Measurements from ENCODE around the gene TMEM117.
"Not testable (repeated sequence)": the region's sequence is repeated elsewhere in the genome, so short reads cannot be mapped to it uniquely, and the experiment has no call there.

The TMEM117 gene

DNA sequence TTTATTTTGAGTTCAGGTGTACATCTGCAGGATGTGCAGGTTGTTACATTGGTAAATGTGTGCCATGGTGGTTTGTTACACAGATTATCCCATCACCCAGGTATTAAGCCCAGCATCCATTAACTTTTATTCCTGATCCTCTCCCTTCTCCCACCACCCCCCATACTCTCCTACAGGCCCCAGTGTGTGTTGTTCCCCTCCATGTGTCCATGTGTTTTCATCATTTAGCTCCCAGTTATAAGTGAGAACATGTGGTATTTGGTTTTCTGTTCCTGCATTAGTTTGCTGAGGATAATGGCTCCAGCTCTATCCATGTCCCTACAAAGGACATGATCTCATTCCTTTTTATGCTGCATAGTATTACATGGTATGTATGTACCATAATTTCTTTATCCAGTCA, 33.9 kb downstream of the TMEM117 start:
- H3K27me3 ChIP-seq (ENCODE audit: insufficient read depth, low read length); H3K27ac ChIP-seq (ENCODE audit: low read length); H3K4me1 ChIP-seq (ENCODE audit: insufficient read depth, low read length); H3K36me3 ChIP-seq (ENCODE audit: insufficient read depth, low read depth, low read length); H3K9me3 ChIP-seq (ENCODE audit: insufficient read depth, low read depth, low read length); H3K9ac ChIP-seq (ENCODE audit: low read depth, low read length); H3K4me3 ChIP-seq (ENCODE audit: low read length): not testable (repeated sequence)

DNA sequence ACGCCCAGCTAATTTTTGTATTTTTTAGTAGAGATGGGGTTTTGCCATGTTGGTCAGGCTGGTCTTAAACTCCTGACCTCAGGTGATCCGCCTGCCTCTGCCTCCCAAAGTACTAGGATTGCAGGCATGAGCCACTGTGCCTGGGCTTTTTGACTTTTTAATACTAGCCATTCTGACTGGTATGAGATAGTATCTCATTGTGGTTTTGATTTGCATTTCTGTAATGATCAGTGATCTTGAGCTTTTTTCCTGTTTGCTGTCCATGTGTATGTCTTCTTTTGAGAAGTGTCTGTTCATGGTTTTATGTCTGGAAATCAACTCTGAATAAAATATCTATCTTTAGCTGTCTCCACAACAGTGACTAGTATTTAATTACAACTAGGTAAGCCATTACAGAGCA, 35.4 kb downstream of the TMEM117 start:
- not testable (repeated sequence) for H3K4me3 ChIP-seq (ENCODE audit: low read length); H3K27me3 ChIP-seq (ENCODE audit: insufficient read depth, low read length); H3K9ac ChIP-seq (ENCODE audit: low read depth, low read length)

DNA sequence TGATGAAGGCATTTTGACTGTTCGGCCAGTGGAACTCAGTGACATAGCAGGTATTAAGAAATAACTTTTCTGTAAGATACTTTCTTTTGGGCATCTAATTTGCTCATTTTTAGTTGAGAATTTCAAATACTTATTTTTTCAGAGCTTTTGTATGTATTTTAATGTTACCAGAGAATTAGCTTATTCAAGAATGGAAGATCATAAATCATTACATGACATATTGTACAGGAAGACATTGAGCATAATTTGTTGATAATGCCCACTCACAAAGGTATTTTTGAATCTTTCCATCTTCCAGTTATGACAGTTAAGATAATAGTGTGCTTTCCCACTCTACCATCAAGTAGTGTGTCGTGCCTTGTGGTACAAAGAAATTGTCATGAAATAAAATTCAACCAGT, 36.5 kb downstream of the TMEM117 start:
- no peaks in the 10 kb centered on the region for H3K27me3 ChIP-seq (ENCODE audit: insufficient read depth, low read length)
- no peaks in the 10 kb centered on the region for H3K4me1 ChIP-seq (ENCODE audit: insufficient read depth, low read length)

More for the DNA sequence above, 35.4 kb downstream of the TMEM117 start:
- H3K4me1 ChIP-seq (ENCODE audit: insufficient read depth, low read length); H3K36me3 ChIP-seq (ENCODE audit: insufficient read depth, low read depth, low read length); H3K9me3 ChIP-seq (ENCODE audit: insufficient read depth, low read depth, low read length); H3K27ac ChIP-seq (ENCODE audit: low read length): not testable (repeated sequence)

DNA sequence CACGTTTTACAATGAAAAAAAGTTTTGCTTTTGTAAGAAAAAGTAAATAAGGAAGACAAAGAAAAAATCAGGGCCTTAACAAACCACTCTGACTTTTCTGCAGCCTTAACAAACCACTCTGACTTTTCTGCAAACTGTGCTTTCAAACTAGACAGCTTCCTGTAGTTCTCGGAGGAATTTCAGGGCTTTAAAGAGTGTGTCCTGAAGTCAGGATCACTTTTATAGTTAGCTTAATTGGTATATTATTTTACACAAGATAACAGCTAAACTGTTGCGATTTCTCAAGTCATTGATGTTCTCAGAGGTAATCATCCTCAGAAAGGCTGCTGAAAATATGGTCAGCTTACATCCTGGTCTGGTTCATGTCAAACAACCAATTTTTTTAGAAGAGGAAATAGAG, 42.2 kb downstream of the TMEM117 start:
- no peaks in the 10 kb centered on the region for H3K36me3 ChIP-seq (ENCODE audit: insufficient read depth, low read depth, low read length)
- no peaks in the 10 kb centered on the region for H3K27me3 ChIP-seq (ENCODE audit: insufficient read depth, low read length)
- no peaks in the 10 kb centered on the region for H3K4me1 ChIP-seq (ENCODE audit: insufficient read depth, low read length)
- no peak overlapping the region for H3K9ac ChIP-seq (ENCODE audit: low read depth, low read length)
- no peak overlapping the region for H3K27ac ChIP-seq (ENCODE audit: low read length)
- H3K4me3 ChIP-seq (ENCODE audit: low read length) = no peak overlapping the region
- H3K9me3 ChIP-seq (ENCODE audit: insufficient read depth, low read depth, low read length) = no peaks in the 10 kb centered on the region

More for the DNA sequence above, 36.5 kb downstream of the TMEM117 start:
- no peaks in the 10 kb centered on the region for H3K36me3 ChIP-seq (ENCODE audit: insufficient read depth, low read depth, low read length)
- no peak overlapping the region for H3K9ac ChIP-seq (ENCODE audit: low read depth, low read length)
- H3K27ac ChIP-seq (ENCODE audit: low read length) = no peak overlapping the region
- no peaks in the 10 kb centered on the region for H3K9me3 ChIP-seq (ENCODE audit: insufficient read depth, low read depth, low read length)
- H3K4me3 ChIP-seq (ENCODE audit: low read length) = no peak overlapping the region

DNA sequence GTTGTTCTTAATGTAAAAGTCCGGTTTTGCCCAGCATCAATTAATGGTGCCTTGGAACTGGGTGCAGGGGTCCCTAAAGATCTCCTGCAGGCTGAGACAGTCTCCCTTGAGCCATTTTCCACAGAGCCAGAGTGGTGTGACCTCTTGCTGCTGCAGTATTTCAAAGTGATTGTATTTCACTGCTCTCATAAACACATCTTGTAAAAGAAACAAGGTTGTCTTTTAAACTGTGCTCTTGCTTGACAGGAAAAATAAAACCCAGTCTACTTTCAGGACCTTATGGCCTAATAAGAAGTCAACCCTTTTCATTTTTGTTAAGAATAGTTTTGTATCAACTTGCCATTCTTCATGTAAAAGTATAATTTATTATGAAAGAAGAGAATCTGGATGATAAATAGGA, 44.7 kb downstream of the TMEM117 start:
- Histone ChIP-seq H3K36me3 (ENCODE audit: insufficient read depth, low read depth, low read length) (no peaks in the 10 kb centered on the region), H3K4me1 (ENCODE audit: insufficient read depth, low read length) (no peaks in the 10 kb centered on the region), H3K27me3 (ENCODE audit: insufficient read depth, low read length) (no peaks in the 10 kb centered on the region), H3K27ac (ENCODE audit: low read length) (no peak overlapping the region), H3K9me3 (ENCODE audit: insufficient read depth, low read depth, low read length) (no peaks in the 10 kb centered on the region), H3K9ac (ENCODE audit: low read depth, low read length) (no peak overlapping the region), H3K4me3 (ENCODE audit: low read length) (no peak overlapping the region)

DNA sequence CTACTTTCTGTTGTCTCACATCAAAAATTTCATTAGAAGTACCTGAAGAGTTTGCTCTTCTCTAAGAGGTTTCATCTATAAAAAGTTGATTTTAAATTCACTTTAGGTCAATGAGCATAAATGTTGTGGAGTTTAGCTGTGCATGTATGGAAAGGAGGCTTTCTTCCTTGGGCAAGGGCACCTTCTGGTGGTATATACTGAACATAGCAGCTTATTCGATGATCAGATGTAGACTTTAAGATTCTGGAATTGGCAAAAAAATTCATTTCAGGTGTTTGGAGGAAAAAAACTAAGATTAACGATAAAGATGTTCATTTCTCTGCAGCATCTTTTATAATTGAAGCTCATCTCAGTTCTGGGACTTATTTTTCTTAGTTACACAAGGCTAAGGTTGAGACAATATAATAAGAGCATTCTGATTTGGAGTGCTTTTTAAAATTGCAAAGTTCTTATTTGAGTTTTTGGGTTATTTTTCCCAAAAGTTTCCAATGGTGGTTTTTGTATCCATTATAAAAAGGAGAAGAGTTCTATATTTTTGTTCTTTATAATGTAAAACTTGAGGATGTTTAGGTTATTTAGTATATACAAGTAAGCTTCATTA, 46.8 kb downstream of the TMEM117 start:
- no peaks in the 10 kb centered on the region for H3K9me3 ChIP-seq (ENCODE audit: insufficient read depth, low read depth, low read length)
- H3K27me3 ChIP-seq (ENCODE audit: insufficient read depth, low read length) = no peaks in the 10 kb centered on the region
- H3K36me3 ChIP-seq (ENCODE audit: insufficient read depth, low read depth, low read length) = no peaks in the 10 kb centered on the region
- no peak overlapping the region for H3K4me3 ChIP-seq (ENCODE audit: low read length)
- H3K27ac ChIP-seq (ENCODE audit: low read length) = no peak overlapping the region
- no peak overlapping the region for H3K9ac ChIP-seq (ENCODE audit: low read depth, low read length)
- H3K4me1 ChIP-seq (ENCODE audit: insufficient read depth, low read length) = no peaks in the 10 kb centered on the region

DNA sequence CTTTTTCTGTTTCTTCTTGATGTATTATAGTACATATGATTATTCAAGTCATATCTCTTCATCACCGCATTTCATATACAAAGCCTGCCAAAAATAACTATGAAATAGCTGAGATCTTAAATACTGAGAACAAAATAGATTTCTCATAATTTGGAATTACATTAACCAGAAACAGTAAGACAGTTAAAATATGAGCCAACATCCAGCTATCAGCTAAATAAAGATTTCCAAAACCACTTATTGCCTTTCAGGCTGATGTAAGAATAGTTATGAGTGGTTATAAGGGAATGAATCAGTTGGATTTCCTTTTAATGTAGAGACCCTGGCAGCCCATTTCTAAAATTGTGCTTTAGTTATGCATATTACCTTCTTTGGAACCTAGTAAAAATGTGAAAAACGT, 47.4 kb downstream of the TMEM117 start:
- Histone ChIP-seq H3K36me3 (ENCODE audit: insufficient read depth, low read depth, low read length) (no peaks in the 10 kb centered on the region), H3K4me3 (ENCODE audit: low read length) (no peak overlapping the region), H3K27ac (ENCODE audit: low read length) (no peak overlapping the region), H3K4me1 (ENCODE audit: insufficient read depth, low read length) (no peaks in the 10 kb centered on the region), H3K27me3 (ENCODE audit: insufficient read depth, low read length) (no peaks in the 10 kb centered on the region), H3K9me3 (ENCODE audit: insufficient read depth, low read depth, low read length) (no peaks in the 10 kb centered on the region), H3K9ac (ENCODE audit: low read depth, low read length) (no peak overlapping the region)

DNA sequence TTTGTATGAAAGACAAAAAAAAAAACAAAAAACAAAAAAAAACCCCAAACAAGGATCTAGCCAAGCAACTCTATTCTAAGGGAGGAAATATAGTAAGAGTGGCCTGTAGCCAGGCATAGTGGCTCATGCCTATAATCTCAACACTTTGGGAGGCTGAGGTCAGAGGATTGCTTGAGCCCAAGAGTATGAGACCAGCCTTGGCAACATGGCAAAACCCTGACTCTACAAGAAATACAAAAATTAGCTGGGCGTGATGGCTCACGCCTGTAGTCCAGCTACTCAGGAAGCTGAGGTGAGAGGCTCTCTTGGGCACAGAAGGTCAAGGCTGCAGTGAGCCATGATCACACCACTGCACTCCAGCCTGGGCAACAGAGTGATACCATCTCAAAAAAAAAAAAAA, 47.9 kb downstream of the TMEM117 start:
- no peaks in the 10 kb centered on the region for H3K4me1 ChIP-seq (ENCODE audit: insufficient read depth, low read length)
- H3K27ac ChIP-seq (ENCODE audit: low read length) = no peak overlapping the region
- H3K36me3 ChIP-seq (ENCODE audit: insufficient read depth, low read depth, low read length) = no peaks in the 10 kb centered on the region
- H3K9me3 ChIP-seq (ENCODE audit: insufficient read depth, low read depth, low read length) = no peaks in the 10 kb centered on the region
- H3K9ac ChIP-seq (ENCODE audit: low read depth, low read length) = no peak overlapping the region
- no peak overlapping the region for H3K4me3 ChIP-seq (ENCODE audit: low read length)
- H3K27me3 ChIP-seq (ENCODE audit: insufficient read depth, low read length) = no peaks in the 10 kb centered on the region

DNA sequence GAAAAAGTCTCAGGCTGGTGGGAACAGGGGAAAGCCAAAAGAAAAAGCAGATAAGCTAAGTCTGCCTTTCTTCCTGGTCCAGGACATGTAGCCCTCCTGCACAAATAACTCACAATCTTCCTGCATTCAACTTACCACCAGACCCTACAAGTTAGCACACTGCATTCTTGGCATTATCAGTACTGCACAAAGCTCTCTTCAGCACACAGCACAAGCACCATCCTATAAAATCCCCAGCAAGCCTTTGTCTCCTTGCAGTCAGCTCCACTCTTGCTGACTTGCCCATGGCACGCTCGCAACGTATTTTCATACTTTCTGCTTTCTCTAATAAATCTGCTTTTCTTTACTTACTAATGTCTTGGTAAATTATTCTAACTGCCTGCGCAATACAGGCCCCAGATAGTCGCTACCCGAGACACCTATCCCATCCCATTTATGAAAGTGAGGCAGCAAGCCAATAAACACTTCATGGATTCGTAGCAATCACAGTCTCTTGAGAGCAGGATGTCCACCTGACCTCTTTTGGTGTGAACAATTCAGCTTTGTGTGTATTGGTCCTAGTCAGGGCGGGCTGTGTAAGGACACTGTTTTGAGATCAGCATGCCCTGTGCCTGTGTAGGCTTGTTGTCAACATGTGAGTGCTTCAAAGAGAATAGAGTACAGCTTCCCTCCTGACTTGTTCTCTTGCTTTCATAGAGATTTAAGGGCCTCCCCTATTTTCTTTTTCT, 49.0 kb downstream of the TMEM117 start:
- H3K27ac ChIP-seq (ENCODE audit: low read length) = no peak overlapping the region
- H3K9ac ChIP-seq (ENCODE audit: low read depth, low read length) = no peak overlapping the region

DNA sequence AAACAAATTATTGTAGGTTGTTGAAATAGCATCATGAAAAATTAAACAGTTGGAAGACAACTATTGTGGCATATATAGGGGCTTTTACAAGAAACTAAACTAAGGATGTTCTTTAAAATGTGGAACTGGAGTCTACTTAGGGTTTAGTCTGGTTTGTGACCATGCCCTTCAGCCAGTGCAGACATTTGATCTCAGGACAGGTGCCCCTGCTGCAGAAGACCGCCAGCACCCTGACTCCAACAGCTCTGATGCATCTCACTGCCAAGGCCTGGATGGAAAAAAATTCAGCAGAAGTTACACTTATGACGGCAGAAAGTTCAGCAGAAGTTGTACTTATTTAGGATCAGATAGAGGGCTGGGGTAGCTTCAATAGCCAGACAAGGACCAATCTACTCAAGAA, 51.5 kb downstream of the TMEM117 start:
- Histone ChIP-seq H3K27me3 (ENCODE audit: insufficient read depth, low read length) (no peaks in the 10 kb centered on the region), H3K36me3 (ENCODE audit: insufficient read depth, low read depth, low read length) (no peaks in the 10 kb centered on the region), H3K4me1 (ENCODE audit: insufficient read depth, low read length) (no peaks in the 10 kb centered on the region), H3K4me3 (ENCODE audit: low read length) (no peak overlapping the region), H3K9ac (ENCODE audit: low read depth, low read length) (no peak overlapping the region), H3K27ac (ENCODE audit: low read length) (no peak overlapping the region), H3K9me3 (ENCODE audit: insufficient read depth, low read depth, low read length) (peaks cover 3% of the 10 kb centered on the region; the same call in 1 of the 2 replicates)

More for the DNA sequence above, 49.0 kb downstream of the TMEM117 start:
- H3K36me3 ChIP-seq (ENCODE audit: insufficient read depth, low read depth, low read length) = no peaks in the 10 kb centered on the region
- H3K4me3 ChIP-seq (ENCODE audit: low read length) = no peak overlapping the region
- no peaks in the 10 kb centered on the region for H3K9me3 ChIP-seq (ENCODE audit: insufficient read depth, low read depth, low read length)
- no peaks in the 10 kb centered on the region for H3K27me3 ChIP-seq (ENCODE audit: insufficient read depth, low read length)
- H3K4me1 ChIP-seq (ENCODE audit: insufficient read depth, low read length) = no peaks in the 10 kb centered on the region

DNA sequence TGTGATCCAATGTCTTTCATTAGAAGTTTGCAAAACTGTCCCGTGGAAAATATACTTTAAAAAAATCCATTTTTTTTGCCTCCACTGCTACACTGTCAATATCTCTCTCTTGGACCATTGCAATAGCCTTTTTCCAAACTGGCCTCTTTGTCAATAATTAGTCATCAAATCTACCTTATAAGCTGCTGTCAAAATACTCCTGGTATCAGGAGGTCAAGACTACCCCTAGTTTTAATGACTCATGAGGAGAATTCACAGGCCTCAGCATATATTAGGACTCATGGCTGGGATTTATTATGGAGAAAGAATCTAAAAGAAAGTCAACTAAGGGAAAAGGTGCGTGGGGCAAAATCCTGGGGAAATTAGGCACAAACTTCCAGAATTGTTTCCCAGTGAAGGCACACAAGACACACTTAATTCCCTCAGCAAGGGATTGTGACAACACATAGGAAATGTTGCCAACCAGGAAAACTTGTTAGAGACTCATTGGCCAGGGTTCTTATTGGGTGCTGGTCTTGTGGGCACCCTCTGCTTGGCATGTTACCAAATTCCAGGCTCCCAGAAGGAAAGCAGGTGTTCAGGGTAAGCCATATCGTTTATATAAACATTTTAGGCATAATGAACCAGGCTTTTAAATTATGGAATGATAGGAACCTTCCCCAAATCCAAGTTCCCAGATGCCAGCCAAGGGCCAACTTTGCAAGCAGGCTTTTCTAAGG, 56.1 kb downstream of the TMEM117 start:
- no peaks in the 10 kb centered on the region for H3K27me3 ChIP-seq (ENCODE audit: insufficient read depth, low read length)
- H3K9me3 ChIP-seq (ENCODE audit: insufficient read depth, low read depth, low read length) = peaks cover 3% of the 10 kb centered on the region; the same call in 1 of the 2 replicates
- no peak overlapping the region for H3K4me3 ChIP-seq (ENCODE audit: low read length)
- H3K9ac ChIP-seq (ENCODE audit: low read depth, low read length) = no peak overlapping the region
- H3K36me3 ChIP-seq (ENCODE audit: insufficient read depth, low read depth, low read length) = no peaks in the 10 kb centered on the region
- no peak overlapping the region for H3K27ac ChIP-seq (ENCODE audit: low read length)
- no peaks in the 10 kb centered on the region for H3K4me1 ChIP-seq (ENCODE audit: insufficient read depth, low read length)

DNA sequence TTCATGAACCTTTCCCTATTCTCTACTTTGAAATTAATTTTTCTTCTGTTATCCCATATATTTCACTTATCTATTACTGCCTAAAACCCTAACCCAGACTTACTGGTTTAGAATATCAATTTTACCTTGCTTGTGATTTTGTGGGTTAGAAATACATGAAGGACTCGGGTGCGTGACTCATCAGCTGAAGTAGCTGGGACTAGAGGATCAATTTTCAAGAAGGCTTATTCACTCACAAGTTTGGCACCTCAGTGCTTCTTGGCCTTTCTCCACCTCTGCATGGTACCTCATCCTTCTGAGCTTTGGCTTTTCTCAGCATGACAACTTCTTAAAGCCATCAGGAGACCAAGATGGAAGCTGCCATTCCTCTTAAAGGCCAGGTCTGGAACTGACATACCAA, 57.8 kb downstream of the TMEM117 start:
- H3K4me1 ChIP-seq (ENCODE audit: insufficient read depth, low read length) = peaks cover 3% of the 10 kb centered on the region; the same call in 1 of the 2 replicates
- H3K4me3 ChIP-seq (ENCODE audit: low read length) = no peak overlapping the region
- peaks cover 3% of the 10 kb centered on the region; the same call in 1 of the 2 replicates for H3K9me3 ChIP-seq (ENCODE audit: insufficient read depth, low read depth, low read length)
- no peaks in the 10 kb centered on the region for H3K27me3 ChIP-seq (ENCODE audit: insufficient read depth, low read length)
- no peak overlapping the region for H3K9ac ChIP-seq (ENCODE audit: low read depth, low read length)
- H3K36me3 ChIP-seq (ENCODE audit: insufficient read depth, low read depth, low read length) = no peaks in the 10 kb centered on the region
- no peak overlapping the region for H3K27ac ChIP-seq (ENCODE audit: low read length)

All from iPS-20b (cell line).